Measurements from ENCODE around the gene XPA.

Gene XPA

DNA sequence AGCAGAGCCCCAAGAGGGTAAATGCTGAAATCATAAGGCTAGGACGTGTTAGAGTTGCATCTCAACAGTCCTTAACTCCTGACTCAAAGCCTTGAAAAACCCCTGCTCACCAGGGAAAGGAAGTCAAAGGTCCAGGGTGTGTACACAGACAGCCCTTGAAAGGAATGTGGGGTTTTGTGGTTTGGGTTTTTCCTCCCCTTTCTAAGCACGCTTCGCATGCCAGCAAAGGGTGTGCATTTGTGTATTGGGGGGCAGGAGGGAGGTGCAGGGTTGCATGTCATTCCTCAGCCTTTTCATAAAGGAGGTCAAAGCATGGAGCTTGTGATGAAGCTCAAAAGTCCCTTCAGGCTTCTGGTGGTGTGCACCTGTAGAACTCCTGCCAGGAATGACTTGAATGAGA is 17.3 kb upstream of the XPA start:
- H3K4me3 ChIP-seq (ENCODE audit: low read length) = no peak overlapping the region
- TF ChIP-seq, protein P1, sequence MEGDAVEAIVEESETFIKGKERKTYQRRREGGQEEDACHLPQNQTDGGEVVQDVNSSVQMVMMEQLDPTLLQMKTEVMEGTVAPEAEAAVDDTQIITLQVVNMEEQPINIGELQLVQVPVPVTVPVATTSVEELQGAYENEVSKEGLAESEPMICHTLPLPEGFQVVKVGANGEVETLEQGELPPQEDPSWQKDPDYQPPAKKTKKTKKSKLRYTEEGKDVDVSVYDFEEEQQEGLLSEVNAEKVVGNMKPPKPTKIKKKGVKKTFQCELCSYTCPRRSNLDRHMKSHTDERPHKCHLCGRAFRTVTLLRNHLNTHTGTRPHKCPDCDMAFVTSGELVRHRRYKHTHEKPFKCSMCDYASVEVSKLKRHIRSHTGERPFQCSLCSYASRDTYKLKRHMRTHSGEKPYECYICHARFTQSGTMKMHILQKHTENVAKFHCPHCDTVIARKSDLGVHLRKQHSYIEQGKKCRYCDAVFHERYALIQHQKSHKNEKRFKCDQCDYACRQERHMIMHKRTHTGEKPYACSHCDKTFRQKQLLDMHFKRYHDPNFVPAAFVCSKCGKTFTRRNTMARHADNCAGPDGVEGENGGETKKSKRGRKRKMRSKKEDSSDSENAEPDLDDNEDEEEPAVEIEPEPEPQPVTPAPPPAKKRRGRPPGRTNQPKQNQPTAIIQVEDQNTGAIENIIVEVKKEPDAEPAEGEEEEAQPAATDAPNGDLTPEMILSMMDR (conservative IDR thresholded peaks at IDR 0.05; ENCODE audit: low read depth, low read length) = no peak
- DNase-seq (ENCODE audit: low read depth) = peak; percentile 77

DNA sequence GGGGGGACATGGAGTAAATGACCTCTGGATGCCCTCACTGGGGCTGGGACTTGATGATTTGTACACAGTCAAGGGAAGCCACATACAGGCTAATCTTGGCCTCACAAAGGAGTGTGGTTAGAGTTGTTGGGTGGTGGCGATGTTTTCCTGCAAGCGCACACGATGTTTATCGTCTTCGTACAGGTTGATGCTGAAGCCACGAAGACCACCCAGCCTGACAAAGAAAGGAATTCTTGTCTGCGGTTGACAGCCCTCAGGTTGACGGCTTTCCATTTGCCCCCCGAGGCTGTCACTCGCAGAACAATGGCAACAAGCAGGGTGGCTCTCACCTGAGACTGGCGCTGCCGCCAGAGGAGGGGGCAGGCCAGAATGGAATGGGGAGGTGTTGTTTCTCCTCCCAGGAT is 14.1 kb upstream of the XPA start:
- no peak for DNase-seq (ENCODE audit: low read depth)
- no peak overlapping the region for H3K4me3 ChIP-seq (ENCODE audit: low read length)
- TF ChIP-seq, protein P1 (conservative IDR thresholded peaks at IDR 0.05; ENCODE audit: low read depth, low read length) = no peak

DNA sequence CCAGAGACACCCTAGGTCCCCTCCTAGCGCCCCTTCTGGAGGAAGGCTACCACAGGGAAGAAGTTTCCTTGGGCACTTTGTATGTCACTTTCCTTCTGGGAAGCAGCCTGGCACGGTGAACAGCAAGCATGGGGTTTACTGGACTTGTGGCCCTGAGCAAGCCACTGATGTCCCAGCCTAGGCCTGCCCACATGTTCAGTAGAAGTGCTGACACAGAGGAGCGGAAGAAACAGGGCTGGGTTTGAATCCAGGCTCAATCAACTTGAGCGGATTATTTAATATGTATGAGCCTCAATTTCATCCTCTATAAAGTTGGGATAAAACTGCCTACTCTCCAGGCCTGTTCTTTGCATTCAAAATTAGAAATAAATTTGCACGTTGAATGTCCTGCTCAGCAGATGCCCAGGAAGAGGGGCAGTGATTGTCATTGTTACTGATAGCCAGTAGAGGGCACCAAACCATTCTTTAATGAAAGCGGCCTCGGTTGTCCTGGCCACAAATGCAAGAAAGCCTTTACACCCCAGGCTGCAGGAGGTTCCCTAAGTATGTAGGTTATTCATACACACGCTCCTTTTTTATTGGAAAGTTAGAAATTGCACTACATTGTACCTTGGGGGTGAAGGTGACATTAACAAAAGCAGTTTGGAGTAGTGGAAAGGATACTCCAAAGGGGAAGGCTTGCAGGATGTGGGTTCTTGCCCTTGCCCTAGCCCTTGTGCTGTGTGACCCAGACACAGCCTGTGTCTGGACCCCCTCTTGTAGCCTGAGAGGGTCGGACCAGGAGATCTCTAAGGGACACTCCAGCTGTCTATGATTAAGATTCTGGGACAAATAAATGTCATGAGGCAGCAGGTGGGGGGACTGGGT is 13.4 kb upstream of the XPA start:
- TF ChIP-seq, protein P1 (conservative IDR thresholded peaks at IDR 0.05; ENCODE audit: low read depth, low read length) = peak; percentile 76
- no peak overlapping the region for H3K4me3 ChIP-seq (ENCODE audit: low read length)
- no peak for DNase-seq (ENCODE audit: low read depth)

DNA sequence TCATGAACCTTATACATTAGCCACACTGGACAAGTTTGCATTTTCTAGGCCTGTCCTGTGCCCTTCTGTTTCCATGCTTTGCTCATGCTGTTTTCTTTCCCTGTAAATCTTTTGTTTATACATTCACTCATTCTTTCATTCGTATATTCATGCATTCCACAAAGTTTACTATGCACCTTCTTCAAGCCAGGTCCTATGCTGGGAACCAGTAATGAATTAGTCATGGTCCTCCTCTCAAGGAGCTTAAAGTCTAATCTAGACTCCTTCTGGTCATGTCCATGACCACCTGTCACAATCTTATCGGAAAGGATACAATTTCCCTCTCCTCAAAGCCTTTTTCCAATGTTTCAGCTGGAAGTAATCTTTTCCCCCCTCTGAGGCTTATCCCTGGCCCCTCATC is 9.1 kb upstream of the XPA start:
- TF ChIP-seq, protein P1 (conservative IDR thresholded peaks at IDR 0.05; ENCODE audit: low read depth, low read length) = no peak
- DNase-seq (ENCODE audit: low read depth) = no peak
- no peak overlapping the region for H3K4me3 ChIP-seq (ENCODE audit: low read length)

DNA sequence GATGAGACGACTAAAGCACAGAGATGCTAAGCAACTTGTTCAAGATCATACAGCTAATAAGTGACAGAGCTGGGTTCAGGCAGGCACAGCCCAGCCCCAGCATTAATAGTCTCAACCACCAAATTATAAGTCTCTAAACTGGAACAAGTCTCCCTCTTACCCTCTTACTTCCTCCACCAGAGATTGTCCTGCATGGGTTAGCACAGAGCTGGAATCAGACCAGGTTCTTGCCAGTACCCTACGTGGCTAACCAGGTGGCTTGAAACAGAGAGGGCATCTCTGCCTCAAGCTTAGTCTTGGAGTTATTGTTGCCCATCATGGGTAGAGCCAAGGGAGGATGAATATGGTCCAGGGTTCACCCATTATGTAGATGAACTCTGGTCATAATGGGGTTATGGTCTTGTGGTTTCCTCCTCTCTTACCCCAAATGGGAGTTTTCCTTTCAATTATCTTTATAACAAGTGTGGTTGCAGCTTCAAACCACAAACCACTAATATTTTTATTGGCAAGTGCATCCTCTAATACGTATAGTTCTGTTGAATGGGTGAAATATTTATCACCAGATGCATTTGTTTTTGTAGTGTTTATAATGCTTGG is 8.3 kb upstream of the XPA start:
- TF ChIP-seq, protein P1 (conservative IDR thresholded peaks at IDR 0.05; ENCODE audit: low read depth, low read length) = no peak
- DNase-seq (ENCODE audit: low read depth) = no peak
- H3K4me3 ChIP-seq (ENCODE audit: low read length) = no peak overlapping the region

DNA sequence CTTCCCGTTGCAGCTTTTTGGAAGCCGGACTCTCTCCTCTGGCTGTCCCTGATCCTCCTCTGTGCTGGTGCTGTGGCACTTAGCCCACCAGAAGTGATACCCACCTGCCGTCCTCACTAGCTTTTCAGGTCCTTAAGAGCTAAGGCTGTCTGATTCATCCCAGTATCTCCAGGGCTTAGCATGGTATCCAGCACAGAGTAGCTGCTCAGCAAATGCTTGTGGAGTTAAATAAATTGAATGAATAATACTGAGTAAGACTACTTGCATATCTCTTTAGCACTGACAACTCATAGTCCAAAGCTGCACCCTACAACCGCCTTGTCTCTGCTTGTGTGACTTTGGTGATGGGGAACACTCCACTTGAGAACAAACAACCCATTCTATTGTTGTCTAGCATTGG is 7.7 kb upstream of the XPA start:
- TF ChIP-seq, protein P1 (conservative IDR thresholded peaks at IDR 0.05; ENCODE audit: low read depth, low read length) = no peak
- H3K4me3 ChIP-seq (ENCODE audit: low read length) = no peak overlapping the region
- DNase-seq (ENCODE audit: low read depth) = no peak

DNA sequence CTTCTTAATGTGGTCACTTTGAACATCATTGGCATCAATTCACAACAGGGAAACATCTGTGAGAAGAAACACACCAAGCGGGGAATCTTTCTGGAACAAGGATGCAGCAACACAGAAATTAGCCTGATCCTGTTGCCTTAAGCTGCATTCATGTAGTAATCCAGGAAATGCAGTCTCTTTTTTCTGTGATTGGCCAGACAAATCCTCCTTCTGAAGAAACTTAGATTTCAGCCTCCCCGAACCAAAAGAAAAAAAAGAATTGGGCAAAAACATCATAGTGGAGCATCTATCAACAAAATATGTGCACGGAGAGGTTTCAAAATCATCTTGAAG is 7.2 kb upstream of the XPA start:
- DNase-seq (ENCODE audit: low read depth) = no peak
- TF ChIP-seq, protein P1 (conservative IDR thresholded peaks at IDR 0.05; ENCODE audit: low read depth, low read length) = no peak

More for the DNA sequence above, 7.2 kb upstream of the XPA start:
- no peak overlapping the region for H3K4me3 ChIP-seq (ENCODE audit: low read length)
